Glomerular visceral epithelial cell (primary cell): ENCODE measurements around the gene KRTCAP3.
"Not testable (repeated sequence)": the region's sequence is repeated elsewhere in the genome, so short reads cannot be mapped to it uniquely, and the experiment has no call there.

Experiments used
- DNase-seq: peaks from one replicate; pipeline ENCODE4 v3.0.0-alpha.2; 2016; ENCODE audit errors: extremely low spot score

KRTCAP3 gene, protein sequence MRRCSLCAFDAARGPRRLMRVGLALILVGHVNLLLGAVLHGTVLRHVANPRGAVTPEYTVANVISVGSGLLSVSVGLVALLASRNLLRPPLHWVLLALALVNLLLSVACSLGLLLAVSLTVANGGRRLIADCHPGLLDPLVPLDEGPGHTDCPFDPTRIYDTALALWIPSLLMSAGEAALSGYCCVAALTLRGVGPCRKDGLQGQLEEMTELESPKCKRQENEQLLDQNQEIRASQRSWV

DNA sequence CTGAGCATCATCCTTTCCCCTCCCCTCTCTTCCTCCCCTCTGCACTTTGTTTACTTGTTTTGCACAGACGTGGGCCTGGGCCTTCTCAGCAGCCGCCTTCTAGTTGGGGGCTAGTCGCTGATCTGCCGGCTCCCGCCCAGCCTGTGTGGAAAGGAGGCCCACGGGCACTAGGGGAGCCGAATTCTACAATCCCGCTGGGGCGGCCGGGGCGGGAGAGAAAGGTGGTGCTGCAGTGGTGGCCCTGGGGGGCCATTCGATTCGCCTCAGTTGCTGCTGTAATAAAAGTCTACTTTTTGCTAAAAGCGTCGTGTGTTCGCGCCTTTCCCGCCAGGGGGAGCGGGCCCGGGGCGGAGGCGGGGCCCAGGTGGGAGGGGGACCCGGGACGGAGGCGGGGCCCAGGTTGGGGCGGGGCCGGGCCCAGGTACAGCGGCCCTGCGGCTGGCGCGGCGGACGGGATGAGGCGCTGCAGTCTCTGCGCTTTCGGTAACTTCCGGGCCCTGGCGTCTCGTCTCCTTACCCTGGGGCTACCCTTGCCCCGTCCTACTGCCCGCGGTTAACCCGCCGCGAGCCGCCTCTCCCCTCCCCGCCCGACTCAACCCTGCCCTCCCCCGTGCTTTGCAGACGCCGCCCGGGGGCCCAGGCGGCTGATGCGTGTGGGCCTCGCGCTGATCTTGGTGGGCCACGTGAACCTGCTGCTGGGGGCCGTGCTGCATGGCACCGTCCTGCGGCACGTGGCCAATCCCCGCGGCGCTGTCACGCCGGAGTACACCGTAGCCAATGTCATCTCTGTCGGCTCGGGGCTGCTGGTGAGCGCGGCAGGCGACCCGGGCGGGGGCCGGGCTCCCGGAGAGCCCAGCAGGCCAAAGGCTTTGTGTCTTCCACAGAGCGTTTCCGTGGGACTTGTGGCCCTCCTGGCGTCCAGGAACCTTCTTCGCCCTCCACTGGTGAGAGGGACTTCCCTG, at the start of gene KRTCAP3:
TSS of gene KRTCAP3 (plus strand) at position 424 of the 962 bp plus-strand sequence. CDS start at position 456, 32 bp downstream.
- DNase-seq = no peak

DNA sequence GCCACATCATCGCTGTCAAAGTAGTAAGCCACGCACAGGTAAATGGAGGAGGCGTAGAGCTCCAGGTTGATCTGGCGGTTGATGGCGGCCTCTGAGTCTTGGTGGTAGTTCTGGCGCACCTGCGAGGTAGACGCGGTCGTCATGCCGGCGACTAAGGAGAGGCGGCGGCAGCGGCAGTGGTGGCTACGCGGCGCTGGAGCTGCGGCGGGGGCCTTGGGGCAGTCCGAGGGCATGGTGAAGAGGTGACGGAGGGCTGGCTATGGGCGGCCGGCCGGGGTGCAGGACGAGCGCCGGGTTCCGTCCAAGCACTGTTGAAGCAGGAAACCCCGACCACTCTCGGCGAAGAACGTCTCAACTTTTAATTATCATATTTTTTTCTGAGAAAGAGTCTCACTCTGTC, 49.0 kb upstream of the KRTCAP3 start:
- DNase-seq = no peak

DNA sequence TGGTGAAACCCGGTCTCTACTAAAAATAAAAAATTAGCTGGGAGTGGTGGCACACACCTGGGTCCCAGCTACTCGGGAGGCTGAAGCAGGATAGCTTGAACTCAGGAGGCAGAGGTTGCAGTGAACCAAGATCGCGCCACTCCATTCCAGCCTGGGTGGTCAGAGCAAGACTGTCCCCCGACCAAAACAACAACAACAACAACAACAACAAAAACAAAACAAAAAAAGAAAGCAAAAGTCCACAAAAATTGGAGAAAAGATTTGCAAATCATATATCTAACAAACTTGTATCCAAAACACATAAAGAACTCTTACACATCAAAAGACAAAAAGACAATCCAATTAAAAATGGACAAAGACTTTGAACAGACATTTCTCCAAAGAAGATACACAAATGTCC, 43.2 kb upstream of the KRTCAP3 start:
- no peak for DNase-seq

DNA sequence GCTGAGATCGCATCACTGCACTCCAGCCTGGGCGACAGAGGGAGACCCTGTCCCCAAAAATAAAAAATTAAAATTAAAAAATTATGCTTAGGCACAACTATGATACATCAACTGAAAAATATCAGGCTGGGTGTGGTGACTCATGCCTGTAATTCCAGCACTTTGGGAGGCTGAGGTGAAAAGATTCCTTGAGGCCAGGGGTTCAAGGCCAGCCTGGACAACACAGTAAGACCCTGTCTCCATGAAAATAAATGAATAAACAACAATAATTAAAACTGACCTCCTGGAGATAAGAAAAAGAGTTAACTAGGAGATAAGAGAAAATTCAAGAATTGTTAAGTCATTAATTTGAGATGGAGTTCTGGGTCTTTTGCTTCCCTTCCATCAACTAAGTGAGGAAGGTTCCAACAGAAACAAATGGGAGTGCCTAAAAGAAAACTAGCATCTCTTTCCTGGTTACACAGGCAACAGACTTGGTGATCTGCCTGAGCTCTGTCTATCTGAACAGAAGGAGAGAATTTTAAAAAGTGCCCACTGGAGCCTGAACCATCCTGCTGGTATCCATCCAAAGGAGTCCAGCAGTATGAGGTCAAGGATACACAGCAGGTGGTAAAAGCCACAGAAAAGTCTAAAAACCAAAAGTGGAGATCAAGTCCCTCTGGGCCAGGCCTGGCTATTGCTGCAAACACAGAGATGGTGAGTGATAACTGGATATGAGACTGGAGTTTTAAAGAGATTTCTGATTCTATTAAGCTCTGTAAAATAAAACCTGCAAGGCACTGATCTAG, 41.6 kb upstream of the KRTCAP3 start:
- DNase-seq = no peak

DNA sequence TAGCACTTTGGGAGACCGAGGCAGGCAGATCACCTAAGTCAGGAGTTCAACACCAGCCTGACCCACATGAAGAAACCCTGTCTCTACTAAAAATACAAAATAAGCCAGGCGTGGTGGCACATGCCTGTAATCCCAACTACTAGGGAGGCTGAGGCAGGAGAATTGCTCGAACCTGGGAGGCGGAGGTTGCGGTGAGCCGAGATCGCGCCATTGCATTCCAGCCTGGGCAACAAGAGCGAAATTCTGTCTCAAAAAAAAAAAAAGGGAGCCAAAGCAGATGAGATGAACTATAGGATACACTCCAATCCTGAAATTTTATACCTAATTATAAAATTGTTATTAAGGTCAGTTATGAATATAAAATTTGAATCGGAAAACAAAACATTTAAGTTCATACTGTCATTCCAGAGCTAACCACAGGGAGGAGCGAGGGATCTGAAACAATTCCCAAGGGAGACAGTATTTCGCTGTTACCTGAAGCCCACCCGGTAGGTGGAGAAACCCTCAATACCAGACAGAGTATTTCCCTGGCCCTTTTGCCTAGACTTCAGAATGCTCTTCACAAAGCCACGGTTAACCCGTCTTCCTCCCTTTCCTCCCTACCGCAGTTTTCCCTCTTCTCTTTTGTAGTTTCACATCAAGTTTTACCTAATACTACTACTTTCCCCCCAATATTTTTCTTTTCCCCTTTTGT, 34.2 kb upstream of the KRTCAP3 start:
- DNase-seq = peak; percentile 53

DNA sequence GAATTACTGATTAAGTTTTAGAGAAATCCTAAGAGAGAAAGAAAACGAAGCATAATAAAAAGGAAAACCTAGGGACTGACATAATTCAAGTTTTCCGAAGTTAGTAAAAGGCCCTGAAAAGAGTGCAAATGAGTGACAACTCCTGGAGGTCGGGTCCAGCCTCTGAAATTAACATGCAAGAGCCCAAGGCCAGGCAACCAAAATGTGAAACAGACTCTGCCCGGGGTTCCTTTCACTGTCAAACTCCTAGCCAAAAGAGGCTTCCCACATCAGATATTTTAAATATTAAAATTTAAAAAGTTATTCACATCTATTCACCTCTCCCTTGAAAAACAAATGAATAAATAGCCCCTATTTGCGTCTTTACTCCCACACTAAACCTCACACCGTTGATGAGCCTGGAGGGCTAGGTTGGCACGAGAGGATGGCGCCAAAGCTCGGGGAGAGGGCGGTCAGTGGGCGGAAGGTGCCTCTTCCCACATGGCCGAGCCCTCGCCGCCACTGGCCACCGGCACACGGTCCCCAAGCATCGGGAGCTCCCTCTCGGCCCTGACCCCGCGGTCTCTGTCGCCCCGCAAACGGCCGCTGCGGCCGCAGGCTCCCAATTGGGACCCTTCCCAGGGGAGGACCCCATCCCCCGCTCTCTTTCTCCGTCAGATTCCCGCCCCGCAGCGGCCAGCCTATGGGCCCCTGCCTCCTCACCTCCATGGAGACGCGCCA, 33.4 kb upstream of the KRTCAP3 start:
- peak; percentile 24 for DNase-seq

DNA sequence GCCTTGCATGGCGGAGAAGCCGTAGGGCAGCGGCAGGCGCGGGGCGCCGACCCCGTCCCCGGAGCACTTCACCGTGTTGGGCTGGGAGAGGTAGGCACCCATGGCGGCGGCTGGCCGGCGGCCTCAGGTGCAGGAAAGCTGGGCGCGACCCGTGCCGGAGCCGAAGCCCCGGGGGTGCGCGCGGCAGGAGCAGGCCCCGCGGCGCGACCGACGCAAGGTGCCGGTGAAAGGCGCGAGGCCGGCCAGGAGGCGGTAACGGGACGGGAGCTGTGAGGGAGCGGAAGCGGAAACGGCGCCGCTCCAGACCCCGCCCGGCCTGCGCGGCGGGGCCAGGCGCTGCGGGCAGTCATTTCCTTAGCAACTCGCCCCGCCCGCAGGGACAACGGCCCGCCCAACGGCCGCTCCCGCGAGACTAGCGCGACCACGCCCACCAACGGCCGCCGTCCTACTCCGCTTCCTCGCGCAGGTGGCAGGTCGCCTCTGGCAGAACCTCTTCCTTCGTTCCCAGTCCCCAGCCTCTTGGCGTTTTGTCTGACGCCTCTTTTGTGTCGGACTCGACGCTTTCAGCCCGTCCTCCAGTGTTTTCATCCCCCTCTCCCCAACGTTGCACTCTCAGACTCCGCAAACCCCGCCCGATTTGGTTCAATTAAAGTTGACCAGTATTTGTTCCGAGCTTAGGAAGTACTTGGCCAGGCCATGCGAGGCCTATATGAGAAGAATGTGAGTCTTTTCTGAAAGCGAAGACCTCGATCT, 32.7 kb upstream of the KRTCAP3 start, which contains the start of gene PPM1G:
TSS of gene PPM1G (minus strand) at position 271 of the 753 bp plus-strand sequence. CDS start at position 102, 169 bp downstream.
- peak; percentile 91 for DNase-seq

DNA sequence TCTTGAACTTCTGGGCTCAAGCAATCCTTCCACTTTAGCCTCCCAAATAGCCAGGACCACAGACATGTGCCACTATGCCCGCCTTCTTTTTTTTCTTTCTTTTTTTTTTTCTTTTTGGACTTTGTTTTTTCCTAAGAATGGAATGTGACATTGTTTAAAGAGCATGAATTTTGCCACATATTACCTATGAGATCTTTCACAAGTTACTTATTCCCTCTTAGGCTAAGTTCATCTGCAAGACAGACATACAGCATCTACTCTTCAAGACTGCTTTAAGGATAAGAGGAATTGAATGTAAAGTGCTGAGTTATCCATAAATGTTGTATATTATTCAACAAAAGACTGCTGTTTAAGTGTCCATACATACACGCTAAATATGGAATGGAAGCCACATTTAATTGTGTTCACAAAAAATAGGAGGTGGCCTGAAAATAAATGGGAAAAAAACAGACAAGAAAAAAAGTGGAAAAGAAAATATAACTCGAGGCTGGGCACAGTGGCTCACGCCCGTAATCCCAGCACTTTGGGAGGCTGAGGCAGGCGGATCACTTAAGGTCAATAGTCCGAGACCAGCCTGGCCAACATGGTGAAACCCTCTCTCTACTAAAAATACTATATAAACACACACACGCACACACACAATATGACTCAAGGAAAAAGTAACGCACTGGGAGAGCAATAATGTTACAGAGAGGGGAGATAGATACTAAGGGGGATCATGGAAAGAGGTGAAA, 29.6 kb upstream of the KRTCAP3 start:
- no peak for DNase-seq

DNA sequence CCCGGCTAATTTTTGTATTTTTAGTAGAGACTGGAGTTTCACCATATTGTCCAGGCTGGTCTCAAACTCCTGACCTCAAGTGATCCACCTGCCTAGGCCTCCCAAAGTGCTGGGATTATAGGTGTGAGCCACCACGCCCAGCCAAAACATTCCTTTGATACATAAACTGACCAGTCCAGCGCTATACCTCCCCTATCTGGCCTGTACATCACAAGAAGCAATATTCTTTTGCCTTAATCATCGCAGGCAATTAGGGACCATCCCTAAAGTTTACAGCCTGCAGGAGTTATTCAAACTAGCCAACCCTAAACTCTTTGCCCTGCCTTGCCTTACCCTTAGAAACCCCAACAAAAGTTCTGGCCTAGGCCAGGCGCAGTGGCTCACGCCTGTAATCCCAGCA, 26.0 kb upstream of the KRTCAP3 start:
- no peak for DNase-seq

DNA sequence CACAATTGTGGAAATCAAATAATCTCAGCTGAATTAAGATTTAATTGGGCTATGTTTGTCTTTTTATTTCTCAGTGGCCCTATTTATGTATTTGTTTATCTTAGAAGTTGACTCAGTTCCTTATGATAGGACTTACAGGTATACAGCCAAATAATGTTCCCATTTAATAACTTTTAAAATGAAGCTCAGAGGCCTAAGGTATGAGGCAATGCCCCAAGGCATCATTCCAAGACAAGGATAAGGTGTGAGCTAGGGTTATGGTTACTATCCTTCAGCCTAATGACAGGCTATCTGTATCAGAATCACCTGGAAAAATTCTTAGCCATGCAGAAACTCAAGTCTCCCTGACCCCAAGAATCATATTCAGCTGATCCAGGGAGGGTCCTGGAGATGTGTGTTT, 21.2 kb upstream of the KRTCAP3 start:
- DNase-seq = no peak

DNA sequence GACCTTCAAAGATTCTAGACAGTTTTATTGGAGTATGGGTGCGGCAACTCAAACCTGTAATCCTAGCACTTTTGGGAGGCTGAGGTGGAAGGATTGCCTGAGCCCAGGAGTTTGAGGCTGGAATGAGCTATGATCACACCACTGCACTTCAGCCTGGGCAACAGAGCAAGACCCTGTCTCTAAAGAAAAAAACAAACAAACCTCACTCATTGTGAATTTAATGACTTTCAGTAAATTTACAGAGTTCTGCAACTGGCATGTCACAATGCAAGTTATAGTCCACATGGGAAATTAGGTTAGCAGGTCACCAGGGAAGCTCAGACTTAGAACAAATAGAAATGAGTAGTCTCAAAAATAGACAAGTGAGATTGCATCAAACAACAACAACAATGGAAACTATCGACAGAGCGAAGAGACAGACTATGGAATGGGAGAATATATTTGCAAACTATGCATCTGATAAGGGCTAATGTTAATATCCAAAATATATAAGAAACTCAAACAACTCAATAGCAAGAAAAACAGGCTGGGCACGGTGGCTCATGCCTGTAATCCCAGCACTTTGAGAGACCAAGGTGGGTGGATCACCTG, 20.4 kb upstream of the KRTCAP3 start:
- no peak for DNase-seq

DNA sequence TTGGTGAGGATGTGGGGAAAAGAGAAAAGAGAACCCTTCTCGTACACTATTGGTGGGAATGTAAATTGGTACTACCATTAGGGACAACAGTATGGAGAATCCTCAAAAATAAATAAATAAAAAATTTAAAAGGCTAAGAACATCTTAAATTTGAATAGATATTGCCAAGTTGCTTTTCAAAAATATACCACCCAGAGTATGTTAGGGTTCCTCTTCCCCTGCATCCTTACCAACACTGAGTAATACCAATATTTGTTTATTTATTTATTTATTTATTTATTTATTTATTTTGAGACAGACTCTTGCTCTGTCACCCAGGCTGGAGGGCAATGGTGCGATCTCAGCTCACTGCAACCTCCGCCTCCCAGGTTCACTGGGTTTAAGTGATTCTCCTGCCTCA, 19.2 kb upstream of the KRTCAP3 start:
- DNase-seq = no peak

DNA sequence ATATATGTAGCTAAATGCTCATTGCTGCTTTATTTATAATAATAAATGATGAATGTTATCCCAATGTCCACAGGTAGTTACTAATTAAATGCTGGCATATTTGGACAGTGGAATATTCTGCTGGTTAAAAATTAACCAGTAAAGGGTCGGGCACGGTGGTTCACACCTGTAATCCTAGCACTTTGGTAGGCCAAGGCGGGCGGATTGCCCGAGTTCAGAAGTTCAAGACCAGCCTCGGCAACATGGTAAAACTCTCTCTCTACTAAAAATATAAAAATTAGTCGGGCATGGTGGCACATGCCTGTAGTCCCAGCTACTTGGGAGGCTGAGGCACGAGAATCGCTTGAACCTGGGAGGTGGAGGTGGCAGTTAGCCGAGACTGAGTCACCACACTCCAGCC, 17.1 kb upstream of the KRTCAP3 start:
- not testable (repeated sequence) for DNase-seq

DNA sequence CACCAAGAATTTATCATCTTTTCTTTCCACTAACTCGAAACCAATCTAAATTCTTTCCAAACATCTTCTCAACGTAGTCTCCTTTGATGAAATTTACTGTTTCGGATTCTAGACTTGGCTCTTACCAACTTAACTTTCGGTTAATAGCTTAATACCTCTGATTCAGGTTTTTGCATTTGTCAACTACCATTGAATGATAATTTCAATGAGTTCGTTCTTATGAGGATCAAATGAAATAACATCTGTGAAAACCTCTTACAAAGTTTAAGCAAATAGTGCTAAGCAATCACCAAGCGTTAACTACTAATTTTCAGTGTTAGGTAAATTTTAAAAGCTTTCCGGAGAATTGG, 14.3 kb upstream of the KRTCAP3 start:
- no peak for DNase-seq

DNA sequence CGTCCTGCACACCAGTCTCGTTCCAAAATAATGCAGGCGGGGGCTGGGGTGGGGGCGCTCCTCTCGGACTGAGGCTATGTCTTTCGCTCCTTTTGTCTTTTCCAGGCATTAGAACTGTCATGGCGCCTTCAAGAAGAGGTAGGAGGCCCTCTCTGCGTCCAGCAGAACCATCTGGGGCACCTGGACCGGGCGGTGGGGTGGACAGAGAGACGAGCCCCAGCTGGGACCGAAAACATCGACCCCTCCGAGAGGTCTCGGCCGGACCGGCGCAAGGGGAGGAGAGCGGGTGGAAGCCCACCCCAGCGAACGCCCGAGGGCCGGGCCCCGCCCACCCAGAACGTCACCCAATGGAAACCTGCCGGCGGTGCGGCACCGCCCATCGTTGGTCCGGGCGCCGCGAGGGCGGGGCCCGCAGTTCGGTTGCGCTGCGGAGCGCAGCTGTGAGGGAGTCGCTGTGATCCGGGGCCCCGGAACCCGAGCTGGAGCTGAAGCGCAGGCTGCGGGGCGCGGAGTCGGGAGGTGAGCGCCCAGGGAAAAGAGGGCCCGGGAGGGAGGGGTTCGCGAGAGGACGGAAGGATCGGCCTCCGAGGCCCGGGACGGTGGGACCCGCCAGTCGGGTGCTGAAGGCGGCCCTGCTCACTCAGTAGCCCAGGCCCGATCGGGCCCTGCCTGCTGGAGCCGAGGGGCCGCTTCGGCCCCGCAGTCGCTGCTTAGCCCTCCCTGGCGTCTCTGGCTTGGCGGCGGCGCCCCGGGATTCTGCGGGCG, 13.8 kb upstream of the KRTCAP3 start, which contains the start of gene NRBP1:
TSS of gene NRBP1 (plus strand) at position 419 of the 765 bp plus-strand sequence. CDS start 4,643 bp downstream, outside the sequence.
- peak; percentile 86 for DNase-seq

DNA sequence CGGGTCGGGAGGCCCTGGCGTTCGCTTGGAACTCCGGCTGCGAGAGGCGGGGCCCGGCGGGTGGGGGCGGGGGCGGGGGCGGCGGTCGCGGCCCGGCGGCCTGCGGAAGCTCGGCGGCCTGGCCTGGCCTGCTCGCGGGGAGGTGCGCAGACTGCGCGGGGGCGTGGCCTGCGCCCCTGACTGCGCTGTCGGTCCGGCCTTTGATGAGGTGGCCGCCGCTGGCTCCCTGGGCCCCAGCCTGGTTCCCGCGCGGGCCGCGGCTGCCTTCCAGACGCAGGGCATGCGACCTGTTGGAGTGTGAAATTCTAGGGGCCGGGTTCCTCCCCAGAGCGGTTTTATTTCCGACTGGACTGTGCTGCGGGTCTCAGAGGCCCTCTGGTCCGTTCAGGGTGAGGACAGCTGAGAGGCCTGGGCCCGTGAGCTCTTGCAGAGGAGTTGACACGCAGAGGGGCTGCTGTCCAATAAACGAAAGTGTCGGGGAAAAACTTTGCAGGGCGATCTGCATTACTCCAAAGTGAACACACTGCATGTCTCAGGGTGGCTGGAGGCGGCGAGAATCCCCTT, 13.1 kb upstream of the KRTCAP3 start:
- peak; percentile 90 for DNase-seq

DNA sequence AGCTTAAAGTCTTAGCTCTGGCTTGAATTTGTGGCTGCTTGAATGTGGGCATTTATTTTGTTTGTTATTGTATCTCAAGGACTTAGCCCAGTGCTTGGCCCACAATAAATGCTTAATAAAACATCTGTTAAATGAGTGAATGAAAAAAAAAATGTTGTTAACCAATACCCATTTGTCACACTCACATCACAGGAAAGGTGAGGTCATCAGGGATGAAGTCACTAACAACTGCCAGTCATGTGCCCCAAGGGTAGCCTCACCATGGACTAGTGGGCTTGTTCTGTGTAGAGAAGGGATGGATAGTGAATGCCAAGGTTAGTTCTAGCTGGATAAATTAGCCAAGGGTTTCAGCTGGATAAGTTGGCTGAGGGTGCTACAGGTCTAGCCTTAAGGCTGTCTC, 10.8 kb upstream of the KRTCAP3 start:
- DNase-seq = peak; percentile 34

DNA sequence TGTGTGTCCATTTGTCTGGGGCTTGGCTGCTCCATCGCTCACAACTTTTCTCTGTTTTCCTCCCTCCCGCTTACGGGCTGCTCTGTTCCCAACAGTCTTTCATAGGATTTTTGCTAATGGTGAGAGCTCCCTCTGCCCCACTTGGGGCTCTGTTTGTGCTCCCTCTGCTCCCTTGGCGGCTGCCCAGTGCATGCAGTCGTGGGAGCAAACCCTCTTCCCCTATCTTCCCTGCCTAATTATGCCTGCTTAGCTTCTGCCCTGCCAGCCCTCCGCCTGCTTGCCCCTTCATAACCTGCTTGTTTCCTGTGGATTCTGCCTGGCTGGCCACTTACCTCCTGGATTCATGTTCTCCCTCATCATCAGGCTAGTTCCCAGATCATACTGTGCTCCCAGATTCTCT, 6.6 kb upstream of the KRTCAP3 start:
- no peak for DNase-seq
